HG02884 (cell line): ENCODE data around the gene BPI.
"Not testable (repeated sequence)": the region's sequence is repeated elsewhere in the genome, so short reads cannot be mapped to it uniquely, and the experiment has no call there.

Experiments
- ATAC-seq: cut with Tn5 transposase; IDR thresholded peaks from one replicate; pipeline ENCODE4 v1.9.1; 2021; ENCODE audit warnings: mild to moderate bottlenecking, moderate library complexity; ENCODE audit not compliant: unreplicated experiment

The BPI gene

GRCh38 chr20:38302786-38303185, 1.2 kb upstream of the BPI start:
- no peak for ATAC-seq

DNA sequence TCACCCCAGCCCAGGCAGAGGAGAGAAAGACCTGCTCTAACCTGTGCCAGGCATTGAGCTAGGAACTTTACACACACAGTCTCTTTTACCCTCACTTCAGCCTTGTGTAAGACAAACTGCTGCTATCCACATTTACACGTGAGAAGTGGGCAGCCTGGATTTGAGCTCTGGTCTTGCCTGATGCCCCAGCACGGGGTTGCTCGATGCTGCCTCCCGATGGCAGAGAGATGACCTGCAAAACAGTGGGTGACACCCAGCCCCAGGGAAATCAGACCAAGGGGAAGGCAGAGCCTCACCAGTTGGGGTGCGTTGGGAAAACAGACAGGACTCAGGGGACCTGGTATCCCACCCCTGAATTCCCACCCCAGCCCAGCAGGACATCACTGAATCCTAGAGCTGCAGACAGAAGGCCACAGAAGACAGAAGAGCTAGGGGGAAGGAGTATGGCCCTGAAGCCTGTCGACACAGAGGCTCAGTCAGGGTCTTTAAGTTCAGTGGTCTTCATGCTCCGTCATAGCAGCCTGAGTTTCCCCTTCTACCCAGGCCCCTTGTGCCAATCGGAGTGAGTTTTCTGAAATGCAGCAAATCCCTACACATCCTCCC, 990 bp downstream of the BPI start:
- ATAC-seq = no peak

- no peak for ATAC-seq
These were observed 1.6 kb downstream of the BPI start for GRCh38 chr20:38305541-38305940.

GRCh38 chr20:38306379-38306778, 2.4 kb downstream of the BPI start:
- no peak for ATAC-seq

DNA sequence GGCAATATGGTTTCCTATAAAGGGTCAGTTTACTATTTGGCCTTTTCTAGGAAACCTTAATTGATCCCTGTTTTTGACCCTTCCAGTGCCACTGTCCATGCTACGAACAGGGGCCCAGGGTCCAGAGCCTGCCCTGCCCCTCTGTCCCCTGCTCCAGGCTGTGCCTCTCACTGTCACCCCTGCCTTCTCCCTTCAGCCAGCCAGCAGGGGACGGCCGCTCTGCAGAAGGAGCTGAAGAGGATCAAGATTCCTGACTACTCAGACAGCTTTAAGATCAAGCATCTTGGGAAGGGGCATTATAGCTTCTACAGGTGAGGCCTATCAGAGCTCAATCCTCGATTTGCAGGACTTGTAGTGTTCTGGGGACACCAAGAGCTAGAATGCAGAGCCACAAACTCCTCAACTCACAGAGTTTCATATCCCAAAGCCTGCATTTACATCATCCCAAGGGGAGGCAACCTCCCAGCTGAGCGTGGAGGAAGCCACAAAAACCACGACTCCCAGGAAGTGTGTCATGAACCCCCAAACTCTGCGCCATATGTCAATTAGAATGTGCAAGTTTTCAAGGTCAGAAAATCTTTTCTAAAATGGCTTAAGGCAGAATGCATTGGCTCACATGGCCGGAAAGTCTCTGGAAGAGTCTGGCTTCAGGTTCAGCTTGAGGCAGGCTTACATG, 3.6 kb downstream of the BPI start:
- ATAC-seq = no peak

DNA sequence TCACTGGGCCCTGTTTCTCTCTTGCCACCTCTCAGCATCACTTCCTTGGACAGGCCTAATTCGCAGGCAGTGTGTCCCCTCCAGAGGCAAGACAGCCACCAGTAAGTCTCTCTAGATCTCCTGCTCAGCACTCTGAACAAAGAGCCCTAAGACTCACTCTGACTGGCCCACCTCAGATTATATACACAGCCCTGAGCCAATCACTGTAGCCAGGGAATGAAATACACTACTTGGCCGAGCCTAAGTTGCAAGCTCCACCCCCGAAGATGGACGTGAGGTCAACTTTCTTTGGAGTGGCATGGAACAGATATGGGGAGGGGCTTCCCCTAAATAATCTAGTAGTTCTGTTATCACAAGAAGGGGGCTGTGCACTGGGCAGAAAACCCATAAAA, 4.1 kb downstream of the BPI start:
- ATAC-seq = no peak

DNA sequence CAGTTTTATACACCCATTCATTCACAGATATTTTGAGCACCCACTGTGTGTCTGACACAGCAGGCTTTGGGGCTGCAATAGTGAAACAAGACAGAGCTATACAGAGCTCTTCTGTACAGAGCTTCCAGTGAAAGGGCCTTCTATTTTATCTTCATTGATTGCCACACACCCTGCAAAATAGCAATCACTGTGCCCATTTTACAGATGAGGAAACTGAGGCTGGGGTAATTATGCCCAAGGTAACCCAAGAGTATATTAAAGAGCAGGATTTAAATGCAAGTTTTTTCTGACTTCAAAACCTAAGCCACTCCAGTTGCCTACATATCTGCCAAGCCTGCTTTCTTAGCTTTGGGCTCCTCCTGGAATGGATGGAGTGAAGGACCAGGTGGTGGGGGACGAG, 4.5 kb downstream of the BPI start:
- no peak for ATAC-seq

DNA sequence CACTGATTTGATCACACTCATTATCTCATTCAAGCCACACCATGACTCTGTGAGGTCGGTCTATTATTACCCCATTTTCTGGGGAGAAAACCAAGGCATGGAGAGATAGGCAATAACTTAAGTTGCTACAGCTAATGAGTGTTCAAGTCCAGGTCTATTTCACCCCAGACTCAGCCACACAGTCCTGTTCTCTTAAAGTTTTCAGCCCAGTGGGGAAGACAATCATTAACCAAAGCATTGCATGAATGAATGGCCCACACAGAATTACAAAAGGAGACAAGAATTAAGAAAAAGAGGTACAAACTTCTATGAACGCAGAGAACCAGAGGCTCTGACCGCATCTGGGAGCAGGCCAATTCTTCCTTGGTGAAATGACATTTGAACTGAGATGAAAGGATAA, 7.1 kb downstream of the BPI start:
- no peak for ATAC-seq

DNA sequence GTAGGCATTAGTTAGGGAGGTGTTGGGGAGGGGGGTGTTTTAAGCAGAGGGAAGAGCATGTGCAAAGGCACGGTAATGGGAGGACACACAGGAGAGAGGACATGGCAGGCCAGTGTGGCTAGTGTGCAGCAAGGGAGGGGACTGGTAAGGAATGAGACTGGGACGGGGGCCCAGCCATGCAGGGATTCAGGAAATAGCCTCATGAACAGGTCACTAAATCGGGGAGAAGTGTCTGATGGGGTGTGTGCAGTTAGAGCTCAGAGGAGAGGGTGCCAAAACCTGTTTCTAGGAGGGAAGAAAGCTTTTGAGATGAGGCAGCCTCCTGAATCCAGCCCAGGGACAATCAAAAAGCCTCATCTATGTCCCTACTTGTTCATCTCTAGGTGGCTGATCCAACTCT, 7.5 kb downstream of the BPI start:
- ATAC-seq = no peak

- ATAC-seq = no peak
These were observed 9.7 kb downstream of the BPI start for GRCh38 chr20:38313676-38314075.

- not testable (repeated sequence) for ATAC-seq
These were observed 10.4 kb downstream of the BPI start for GRCh38 chr20:38314350-38314749.

GRCh38 chr20:38315290-38315966, 11.5 kb downstream of the BPI start:
- ATAC-seq = no peak

- no peak for ATAC-seq
These were observed 12.4 kb downstream of the BPI start for GRCh38 chr20:38316341-38316740.

DNA sequence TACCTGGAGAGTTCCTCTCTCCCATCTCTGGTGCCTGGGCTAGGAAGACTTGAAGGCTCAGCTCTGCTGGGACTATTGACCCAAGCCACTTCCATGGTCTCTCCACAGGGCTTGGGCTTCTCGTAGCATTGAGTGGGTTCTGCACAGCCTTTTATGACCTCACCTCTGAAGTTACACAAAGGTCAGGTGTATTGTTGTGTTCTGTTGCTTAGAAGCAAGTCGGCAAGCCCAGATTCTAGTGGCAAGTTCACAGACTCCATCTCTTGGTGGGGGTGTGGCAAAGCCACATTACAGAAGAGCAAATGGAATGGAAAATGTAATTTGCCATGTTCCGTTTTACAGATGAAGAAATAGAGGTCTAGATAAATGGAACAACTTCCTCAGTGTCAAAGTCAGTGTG, 13.5 kb downstream of the BPI start:
- no peak for ATAC-seq

- ATAC-seq = no peak
These were observed 16.3 kb downstream of the BPI start for GRCh38 chr20:38320221-38320620.

- ATAC-seq = no peak
These were observed 18.1 kb downstream of the BPI start for GRCh38 chr20:38321959-38322598.

GRCh38 chr20:38324159-38324558, 20.2 kb downstream of the BPI start:
- no peak for ATAC-seq

DNA sequence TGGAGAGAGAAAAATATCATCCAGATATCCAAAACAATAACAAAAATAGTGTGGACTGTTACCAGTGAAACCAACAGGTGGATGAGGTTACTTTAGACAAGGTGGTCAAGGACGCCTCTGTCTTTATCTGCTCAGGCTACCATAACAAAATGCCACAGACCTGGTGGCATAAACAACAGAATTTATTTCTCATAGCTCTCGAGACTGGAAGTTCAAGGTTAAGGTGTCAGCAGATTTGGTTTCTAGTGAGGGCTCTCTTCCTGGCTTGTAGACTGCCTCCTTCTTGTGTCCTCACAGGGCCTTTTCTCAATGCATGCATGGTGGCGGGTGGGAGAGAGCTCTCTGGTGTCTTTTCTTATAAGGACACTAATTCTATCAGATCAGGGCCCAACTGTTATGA, 21.2 kb downstream of the BPI start:
- ATAC-seq = no peak

DNA sequence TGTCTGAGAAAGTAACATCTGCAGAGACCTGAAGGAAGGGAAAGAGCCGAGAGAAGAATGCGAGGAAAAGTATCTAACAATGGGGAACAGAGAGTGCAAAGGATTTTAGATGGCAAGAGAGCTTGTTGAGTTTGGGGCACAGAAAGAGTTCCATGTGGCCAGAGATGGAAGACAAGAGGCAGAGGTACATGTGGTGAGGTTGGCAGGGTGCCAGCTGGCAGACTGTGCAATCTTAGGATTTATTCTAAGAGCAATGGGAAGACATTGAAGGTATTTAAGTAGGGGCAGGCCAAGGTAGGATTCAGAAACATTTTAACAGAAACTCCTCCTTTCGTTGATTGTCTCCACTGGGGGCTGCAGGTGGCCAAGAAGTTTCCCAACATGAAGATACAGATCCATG, 21.9 kb downstream of the BPI start:
- ATAC-seq = no peak

GRCh38 chr20:38326309-38326708, 22.4 kb downstream of the BPI start:
- no peak for ATAC-seq

GRCh38 chr20:38330638-38331037, 26.7 kb downstream of the BPI start:
- ATAC-seq = no peak

DNA sequence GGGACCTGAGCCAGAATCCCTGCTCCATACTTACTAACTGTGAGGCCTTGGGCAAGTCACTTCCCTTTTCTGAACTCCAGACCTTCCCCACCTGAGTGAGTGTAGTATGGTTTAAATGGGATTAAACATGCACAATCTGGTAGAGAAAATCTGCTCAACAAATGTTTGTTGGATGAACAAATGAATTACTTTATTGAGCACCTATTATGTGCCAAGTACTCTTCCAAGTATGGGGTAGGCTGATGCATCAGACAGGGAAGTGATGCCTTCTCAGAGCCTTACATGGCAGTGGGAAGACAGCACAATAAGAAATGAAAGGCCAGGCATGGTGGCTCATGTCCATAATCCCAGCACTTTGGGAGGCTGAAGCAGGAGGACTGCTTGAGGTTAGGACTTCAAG, 27.3 kb downstream of the BPI start:
- no peak for ATAC-seq
